ENCODE data around the gene DUOX1. TPM values are rescaled to one million over a fixed set of nuclear protein-coding genes. Genes with fewer than 3 reads are reported as not detected.

Gene DUOX1
- total and polyA plus RNA-seq, 9 of the 15 experiments (the other 6 are each of a cell fraction or from before 2014, with no cell fraction given): 0.01 to 0.22 (median 0.01) TPM; not detected in 6

DNA sequence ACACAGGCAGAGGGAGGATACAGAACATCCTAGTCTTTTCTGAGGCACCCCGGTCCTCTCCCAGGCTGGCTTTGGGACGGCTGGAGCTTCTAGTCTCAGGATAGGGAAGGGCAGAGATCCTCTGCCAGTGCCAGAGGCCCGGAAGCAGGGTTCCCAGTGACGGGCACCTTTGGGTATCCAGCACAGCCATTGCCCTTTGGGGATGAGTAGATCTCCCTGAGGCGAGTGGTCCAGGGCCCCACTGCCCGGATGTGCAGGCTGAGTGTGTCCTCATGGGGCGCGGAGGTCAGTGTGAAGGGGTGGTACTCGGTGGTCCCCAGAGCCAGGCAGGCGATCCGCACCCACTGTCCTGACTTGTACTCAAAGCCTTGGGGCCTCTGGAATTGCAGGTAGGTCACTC, 34.1 kb upstream of the DUOX1 start:
- WGBS (ENCODE audit: insufficient coverage, low coverage, missing lambda C conversion rate): 37% methylated on average over 10 of the region's 11 CpGs
- BruUV-seq (replicated peaks): no TSS peak
- intact Hi-C loops (cut with micrococcal nuclease) (no loop called here), in situ Hi-C loops (cut with MboI) (no loop called here)
- ATAC-seq: no peak
- Histone ChIP-seq H3K4me3 (no peak overlapping the region), H3K36me3 (ENCODE audit: control insufficient read depth, insufficient read depth, low read length) (no peaks in the 10 kb centered on the region), H3K79me2 (ENCODE audit: control insufficient read depth, insufficient read depth, low read length) (no peaks in the 10 kb centered on the region), H3K9me3 (replicated peaks; ENCODE audit: control insufficient read depth, insufficient read depth, low read depth, low read length) (no peaks in the 10 kb centered on the region), H3K9ac (ENCODE audit: insufficient read depth in 1 of 2, low read depth in 2 of 2, low read length in 2 of 2) (no peak overlapping the region), H3K27me3 (ENCODE audit: control insufficient read depth in 2 of 2, insufficient read depth in 2 of 2, low read length in 2 of 2) (no peaks in the 10 kb centered on the region), H3K9me1 (ENCODE audit: control insufficient read depth, insufficient read depth, low read length) (no peaks in the 10 kb centered on the region), H3K4me2 (ENCODE audit: insufficient read depth, low read length) (no peak overlapping the region), H3K27ac (ENCODE audit: extremely low read depth, low read depth, low read length) (no peak overlapping the region), H2AFZ (ENCODE audit: low read depth, low read length) (no peak overlapping the region), H4K20me1 (replicated peaks; ENCODE audit: control insufficient read depth, insufficient read depth, low read length) (no peaks in the 10 kb centered on the region), H3K4me1 (replicated peaks in 1 of 2; ENCODE audit: control insufficient read depth in 2 of 2, insufficient read depth in 2 of 2, low read length in 2 of 2) (peaks cover 11 to 13% of the 10 kb centered on the region in 2 experiments; a peak in 4 of 5 replicates)
- no peak for FAIRE-seq
- POLR2A ChIA-PET: interaction anchor here (1.1 kb wide), 1 partner anchor 12 kb away, joined by 3 read pairs; no protein-coding TSS in a partner anchor
- DNase-seq (ENCODE audit: extremely low read depth in 1 of 4, low spot score in 3 of 4): no peak
- CTCF ChIA-PET (ENCODE audit: low intra/inter-chr PET ratio): no interaction called here
- TF ChIP-seq CREBBP (IDR thresholded peaks at IDR 0.05; ENCODE audit: low read depth, low read length) (no peak), PTBP1 (IDR thresholded peaks at IDR 0.05; ENCODE audit: low read depth, low read length) (no peak), THRAP3 (IDR thresholded peaks at IDR 0.05; ENCODE audit: borderline replicate concordance) (no peak), NBN (IDR thresholded peaks at IDR 0.05; ENCODE audit: low read depth) (no peak), EP300 (IDR thresholded peaks at IDR 0.05; ENCODE audit: low read length) (no peak)

DNA sequence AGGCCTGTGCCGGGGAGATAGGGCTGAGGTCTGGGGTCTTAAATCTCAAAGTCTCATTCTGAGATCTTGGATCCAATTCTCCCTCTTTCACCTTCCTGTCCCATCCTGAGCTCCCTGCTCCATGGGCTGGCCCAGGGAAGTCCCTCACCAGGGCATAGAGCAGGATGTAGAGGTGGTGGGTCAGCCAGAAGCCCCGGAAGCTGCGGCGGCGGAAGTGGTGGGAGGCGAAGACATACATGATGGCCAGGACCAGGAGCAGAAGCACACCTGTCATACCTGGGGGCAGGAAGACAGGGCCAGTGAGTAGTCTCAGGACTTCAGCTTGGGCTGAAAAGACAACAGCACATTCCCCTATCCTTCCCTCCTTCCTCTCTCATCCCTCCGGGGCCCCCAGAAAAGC, 32.3 kb upstream of the DUOX1 start:
- intact Hi-C loops (cut with micrococcal nuclease) (no loop called here), in situ Hi-C loops (cut with MboI) (no loop called here)
- ChIA-PET CTCF (ENCODE audit: low intra/inter-chr PET ratio) (no interaction called here), POLR2A (interaction anchor here (1.2 to 1.3 kb wide), 2 partner anchors 9 to 11 kb away, joined by 3 to 4 read pairs; no protein-coding TSS in a partner anchor)
- Histone ChIP-seq H3K4me3 (no peak overlapping the region), H3K4me1 (replicated peaks in 1 of 2; ENCODE audit: control insufficient read depth in 2 of 2, insufficient read depth in 2 of 2, low read length in 2 of 2) (peaks cover 0 to 5% of the 10 kb centered on the region in 2 experiments; a peak in 3 of 5 replicates), H3K27me3 (ENCODE audit: control insufficient read depth in 2 of 2, insufficient read depth in 2 of 2, low read length in 2 of 2) (no peaks in the 10 kb centered on the region), H4K20me1 (replicated peaks; ENCODE audit: control insufficient read depth, insufficient read depth, low read length) (no peaks in the 10 kb centered on the region; the same call in 1 of the 2 replicates), H3K9me3 (replicated peaks; ENCODE audit: control insufficient read depth, insufficient read depth, low read depth, low read length) (no peaks in the 10 kb centered on the region), H3K4me2 (ENCODE audit: insufficient read depth, low read length) (no peak overlapping the region), H2AFZ (ENCODE audit: low read depth, low read length) (no peak overlapping the region), H3K9ac (ENCODE audit: insufficient read depth in 1 of 2, low read depth in 2 of 2, low read length in 2 of 2) (no peak overlapping the region), H3K79me2 (ENCODE audit: control insufficient read depth, insufficient read depth, low read length) (no peaks in the 10 kb centered on the region), H3K36me3 (ENCODE audit: control insufficient read depth, insufficient read depth, low read length) (no peaks in the 10 kb centered on the region), H3K9me1 (ENCODE audit: control insufficient read depth, insufficient read depth, low read length) (no peaks in the 10 kb centered on the region), H3K27ac (ENCODE audit: extremely low read depth, low read depth, low read length) (no peak overlapping the region)
- no peak for FAIRE-seq
- BruUV-seq (replicated peaks): no TSS peak
- 36% methylated on average over 4 of the region's 7 CpGs for WGBS (ENCODE audit: insufficient coverage, low coverage, missing lambda C conversion rate)
- no peak for ATAC-seq
- no peak for DNase-seq (ENCODE audit: extremely low read depth in 1 of 4, low spot score in 3 of 4)
- TF ChIP-seq, protein P1, sequence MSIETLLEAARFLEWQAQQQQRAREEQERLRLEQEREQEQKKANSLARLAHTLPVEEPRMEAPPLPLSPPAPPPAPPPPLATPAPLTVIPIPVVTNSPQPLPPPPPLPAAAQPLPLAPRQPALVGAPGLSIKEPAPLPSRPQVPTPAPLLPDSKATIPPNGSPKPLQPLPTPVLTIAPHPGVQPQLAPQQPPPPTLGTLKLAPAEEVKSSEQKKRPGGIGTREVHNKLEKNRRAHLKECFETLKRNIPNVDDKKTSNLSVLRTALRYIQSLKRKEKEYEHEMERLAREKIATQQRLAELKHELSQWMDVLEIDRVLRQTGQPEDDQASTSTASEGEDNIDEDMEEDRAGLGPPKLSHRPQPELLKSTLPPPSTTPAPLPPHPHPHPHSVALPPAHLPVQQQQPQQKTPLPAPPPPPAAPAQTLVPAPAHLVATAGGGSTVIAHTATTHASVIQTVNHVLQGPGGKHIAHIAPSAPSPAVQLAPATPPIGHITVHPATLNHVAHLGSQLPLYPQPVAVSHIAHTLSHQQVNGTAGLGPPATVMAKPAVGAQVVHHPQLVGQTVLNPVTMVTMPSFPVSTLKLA (conservative IDR thresholded peaks at IDR 0.05): no peak
- no peak for TF ChIP-seq HMG20B (CRISPR knock-in tag; IDR thresholded peaks at IDR 0.05)
- TF ChIP-seq, protein P2, sequence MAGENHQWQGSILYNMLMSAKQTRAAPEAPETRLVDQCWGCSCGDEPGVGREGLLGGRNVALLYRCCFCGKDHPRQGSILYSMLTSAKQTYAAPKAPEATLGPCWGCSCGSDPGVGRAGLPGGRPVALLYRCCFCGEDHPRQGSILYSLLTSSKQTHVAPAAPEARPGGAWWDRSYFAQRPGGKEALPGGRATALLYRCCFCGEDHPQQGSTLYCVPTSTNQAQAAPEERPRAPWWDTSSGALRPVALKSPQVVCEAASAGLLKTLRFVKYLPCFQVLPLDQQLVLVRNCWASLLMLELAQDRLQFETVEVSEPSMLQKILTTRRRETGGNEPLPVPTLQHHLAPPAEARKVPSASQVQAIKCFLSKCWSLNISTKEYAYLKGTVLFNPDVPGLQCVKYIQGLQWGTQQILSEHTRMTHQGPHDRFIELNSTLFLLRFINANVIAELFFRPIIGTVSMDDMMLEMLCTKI (IDR thresholded peaks at IDR 0.05; ENCODE audit: partially characterized antibody): no peak
- no peak for TF ChIP-seq DPF2 (IDR thresholded peaks at IDR 0.05)
- no peak for TF ChIP-seq ZNF274 (IDR thresholded peaks at IDR 0.05; ENCODE audit: borderline replicate concordance, low read depth, low read length)
- TF ChIP-seq, protein P3, sequence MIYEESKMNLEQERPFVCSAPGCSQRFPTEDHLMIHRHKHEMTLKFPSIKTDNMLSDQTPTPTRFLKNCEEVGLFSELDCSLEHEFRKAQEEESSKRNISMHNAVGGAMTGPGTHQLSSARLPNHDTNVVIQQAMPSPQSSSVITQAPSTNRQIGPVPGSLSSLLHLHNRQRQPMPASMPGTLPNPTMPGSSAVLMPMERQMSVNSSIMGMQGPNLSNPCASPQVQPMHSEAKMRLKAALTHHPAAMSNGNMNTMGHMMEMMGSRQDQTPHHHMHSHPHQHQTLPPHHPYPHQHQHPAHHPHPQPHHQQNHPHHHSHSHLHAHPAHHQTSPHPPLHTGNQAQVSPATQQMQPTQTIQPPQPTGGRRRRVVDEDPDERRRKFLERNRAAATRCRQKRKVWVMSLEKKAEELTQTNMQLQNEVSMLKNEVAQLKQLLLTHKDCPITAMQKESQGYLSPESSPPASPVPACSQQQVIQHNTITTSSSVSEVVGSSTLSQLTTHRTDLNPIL (CRISPR knock-in tag; IDR thresholded peaks at IDR 0.05): no peak
- no peak for TF ChIP-seq MTA1 (IDR thresholded peaks at IDR 0.05; ENCODE audit: borderline replicate concordance)
